ENCODE measurements around the gene TMEM39A.

GRCh38 chr3:119409844-119410243, 53.6 kb downstream of the TMEM39A start:
- TF ChIP-seq CTCF (IDR thresholded peaks at IDR 0.05) (no peak), ZFX (IDR thresholded peaks at IDR 0.05; ENCODE audit: borderline replicate concordance) (no peak)

Data from 22Rv1 (cell line).